NT2/D1 (cell line): ENCODE data around the gene FAM53B.

Experiments used
- SUZ12 ChIP-seq: IDR thresholded peaks from 2 replicates; pipeline ENCODE4 v1.6.1; 2011; ENCODE audit not compliant: insufficient read length, insufficient read depth; ENCODE audit errors: extremely low read depth
- YY1 ChIP-seq: IDR thresholded peaks from 2 replicates; pipeline ENCODE4 v1.6.1; 2011; ENCODE audit not compliant: insufficient read length, insufficient read depth
- ZNF274 ChIP-seq: IDR thresholded peaks from 2 replicates; pipeline ENCODE4 v1.6.1; 2011; ENCODE audit warnings: mild to moderate bottlenecking, low read depth, low read length

DNA sequence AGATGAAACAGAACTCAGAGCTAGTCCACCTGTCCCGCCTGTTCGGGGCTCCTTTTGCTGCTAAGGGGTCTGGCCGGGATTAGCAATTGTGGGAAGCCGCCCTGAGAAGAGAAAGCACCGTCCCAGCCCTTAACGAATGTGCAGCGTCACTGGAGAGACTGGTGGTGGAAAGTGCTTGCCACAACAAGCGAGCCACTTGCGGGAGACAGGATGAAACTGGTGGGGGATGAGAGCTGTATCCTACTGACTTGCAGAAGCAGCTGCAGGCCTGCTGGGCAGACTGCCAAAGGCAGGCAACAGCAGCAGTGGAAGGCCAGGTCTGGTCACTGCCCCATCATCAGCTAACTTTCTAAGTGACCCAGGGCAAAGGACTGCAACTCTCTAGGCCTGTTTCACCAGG is 95.4 kb downstream of the FAM53B start:
- TF ChIP-seq ZNF274 (no peak), YY1 (no peak), SUZ12 (no peak)
